Measurements from ENCODE around the gene TMEM31. TPM values are rescaled to one million over a fixed set of nuclear protein-coding genes. Genes with fewer than 3 reads are reported as not detected.
A peak's percentile ranks its signal among the peaks of the same experiment; 100 is the strongest.

TMEM31 gene
- total and polyA plus RNA-seq, 9 donors, result 0.35 to 1.1 (median 0.68) TPM; not detected in 1

DNA sequence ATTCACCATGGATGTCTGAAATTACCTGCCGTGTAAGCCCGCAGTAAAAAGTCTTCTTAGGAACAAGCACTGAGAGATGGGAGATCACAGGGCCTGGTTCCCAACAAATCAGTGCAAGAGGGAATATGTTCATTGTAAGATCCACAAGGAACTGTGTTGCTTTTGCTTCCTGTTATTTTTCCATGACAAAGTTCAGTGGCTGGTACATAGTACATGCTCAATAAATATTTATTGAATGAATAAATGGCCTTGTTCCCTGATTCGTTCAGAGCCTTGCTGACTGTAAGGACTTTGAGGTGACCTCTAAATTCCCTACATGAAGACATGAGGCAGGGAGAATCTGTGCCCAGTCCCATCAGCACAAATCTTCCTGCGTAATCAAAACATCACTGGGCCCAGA is 7.4 kb downstream of the TMEM31 start:
- Histone ChIP-seq H3K27ac (no peak overlapping the region), H3K4me3 (no peak overlapping the region), H3K4me1 (ENCODE audit: insufficient read depth) (no peaks in the 10 kb centered on the region), H3K9me3 (no peaks in the 10 kb centered on the region), H3K27me3 (no peaks in the 10 kb centered on the region), H3K36me3 (no peaks in the 10 kb centered on the region)
- WGBS, 3 donors, result 86 to 88% (median 88%) methylated on average over 4 of the region's 4 CpGs
- intact Hi-C loops (cut with DNase I), result loop anchor here in 1 of 4 donors (10.0 kb wide), 1 partner anchor 97 kb away; no protein-coding TSS in a partner anchor
- no peak for DNase-seq
- TF ChIP-seq POLR2A (IDR thresholded peaks at IDR 0.05) (no peak), EP300 (IDR thresholded peaks at IDR 0.05) (no peak)
- TF ChIP-seq, protein P1, sequence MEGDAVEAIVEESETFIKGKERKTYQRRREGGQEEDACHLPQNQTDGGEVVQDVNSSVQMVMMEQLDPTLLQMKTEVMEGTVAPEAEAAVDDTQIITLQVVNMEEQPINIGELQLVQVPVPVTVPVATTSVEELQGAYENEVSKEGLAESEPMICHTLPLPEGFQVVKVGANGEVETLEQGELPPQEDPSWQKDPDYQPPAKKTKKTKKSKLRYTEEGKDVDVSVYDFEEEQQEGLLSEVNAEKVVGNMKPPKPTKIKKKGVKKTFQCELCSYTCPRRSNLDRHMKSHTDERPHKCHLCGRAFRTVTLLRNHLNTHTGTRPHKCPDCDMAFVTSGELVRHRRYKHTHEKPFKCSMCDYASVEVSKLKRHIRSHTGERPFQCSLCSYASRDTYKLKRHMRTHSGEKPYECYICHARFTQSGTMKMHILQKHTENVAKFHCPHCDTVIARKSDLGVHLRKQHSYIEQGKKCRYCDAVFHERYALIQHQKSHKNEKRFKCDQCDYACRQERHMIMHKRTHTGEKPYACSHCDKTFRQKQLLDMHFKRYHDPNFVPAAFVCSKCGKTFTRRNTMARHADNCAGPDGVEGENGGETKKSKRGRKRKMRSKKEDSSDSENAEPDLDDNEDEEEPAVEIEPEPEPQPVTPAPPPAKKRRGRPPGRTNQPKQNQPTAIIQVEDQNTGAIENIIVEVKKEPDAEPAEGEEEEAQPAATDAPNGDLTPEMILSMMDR (IDR thresholded peaks at IDR 0.05), result no peak

DNA sequence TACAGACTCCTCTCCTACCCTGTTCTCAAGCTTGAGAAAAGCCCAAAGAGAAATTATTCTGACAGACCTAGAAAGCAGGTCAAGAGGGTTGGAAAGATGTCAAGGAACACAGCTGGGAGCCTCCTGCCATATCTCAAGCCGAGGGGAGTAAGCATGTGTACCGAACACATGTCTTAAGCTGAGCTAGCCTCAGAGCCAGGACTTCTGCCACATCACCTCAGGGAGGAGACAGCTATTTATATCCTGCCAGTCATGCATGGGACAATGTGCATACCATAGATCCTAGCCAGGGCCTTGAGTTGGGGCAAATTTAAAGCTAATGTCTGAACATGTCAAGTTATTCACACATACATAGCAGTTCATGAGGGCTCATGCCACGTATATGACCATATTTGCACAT is 11.8 kb downstream of the TMEM31 start:
- H3K36me3 ChIP-seq, result no peaks in the 10 kb centered on the region
- TF ChIP-seq EP300 (IDR thresholded peaks at IDR 0.05) (no peak), POLR2A (IDR thresholded peaks at IDR 0.05) (no peak)
- TF ChIP-seq, protein P1 (IDR thresholded peaks at IDR 0.05), result no peak
- H3K9me3 ChIP-seq, result no peaks in the 10 kb centered on the region
- DNase-seq, result peak in 2 of 5 donors; percentile 28 to 46
- no peaks in the 10 kb centered on the region for H3K4me1 ChIP-seq (ENCODE audit: insufficient read depth)
- H3K4me3 ChIP-seq, result no peak overlapping the region
- WGBS, 3 donors, result 28 to 35% (median 31%) methylated on average over 3 of the region's 3 CpGs
- H3K27me3 ChIP-seq, result no peaks in the 10 kb centered on the region
- H3K27ac ChIP-seq, result no peak overlapping the region
- intact Hi-C loops (cut with DNase I), result no loop called here

DNA sequence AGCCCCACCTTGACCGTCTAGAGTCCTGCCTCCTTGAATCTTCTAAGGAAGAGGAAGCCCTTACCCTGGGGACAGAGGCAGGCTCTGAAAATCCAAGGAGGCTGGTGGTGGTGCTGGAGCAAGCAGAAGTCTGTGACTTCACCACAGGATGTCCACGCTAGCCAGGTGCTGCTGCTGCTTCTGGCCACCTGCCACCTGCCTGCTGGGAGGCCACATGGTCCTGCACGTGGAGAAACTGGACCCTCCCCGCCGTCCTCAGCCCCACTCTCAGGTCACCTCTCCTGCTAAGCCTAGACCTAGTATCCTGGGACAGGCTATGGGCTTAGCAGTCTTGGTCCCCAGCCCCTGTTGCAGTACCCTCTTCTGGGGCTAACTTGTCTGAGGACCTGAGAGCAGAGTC is 15.8 kb downstream of the TMEM31 start:
- no peak for DNase-seq
- TF ChIP-seq POLR2A (IDR thresholded peaks at IDR 0.05) (no peak), EP300 (IDR thresholded peaks at IDR 0.05) (no peak)
- TF ChIP-seq, protein P1 (IDR thresholded peaks at IDR 0.05), result no peak
- no peaks in the 10 kb centered on the region for H3K27me3 ChIP-seq
- H3K9me3 ChIP-seq, result no peaks in the 10 kb centered on the region
- intact Hi-C loops (cut with DNase I), result no loop called here
- no peak overlapping the region for H3K27ac ChIP-seq
- no peaks in the 10 kb centered on the region for H3K4me1 ChIP-seq (ENCODE audit: insufficient read depth)
- no peak overlapping the region for H3K4me3 ChIP-seq
- whole genome bisulfite sequencing, 3 donors, result 53 to 82% (median 57%) methylated on average over 2 to 5 of the region's 5 CpGs
- H3K36me3 ChIP-seq, result no peaks in the 10 kb centered on the region

DNA sequence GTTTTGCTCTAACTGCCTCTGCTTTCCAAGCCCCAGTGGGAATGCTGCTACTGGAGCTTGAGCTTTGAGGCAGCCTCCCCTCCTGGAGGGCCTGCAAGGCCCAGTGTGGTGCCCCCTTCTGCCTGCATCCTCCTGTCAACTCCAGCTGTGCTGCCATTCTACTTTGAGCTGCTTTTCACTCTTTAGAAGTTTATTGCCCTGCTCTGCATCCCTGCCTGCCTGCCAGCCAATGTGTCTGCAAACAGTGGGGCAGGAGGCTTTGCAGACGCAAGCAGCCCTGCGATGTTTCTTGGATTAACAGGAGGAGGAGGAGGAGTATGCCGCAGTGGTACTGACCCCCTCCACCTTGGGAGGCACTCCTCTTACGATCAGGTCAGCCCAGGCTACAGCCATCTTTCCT is 16.4 kb downstream of the TMEM31 start:
- DNase-seq, result no peak
- 52 to 61% (median 55%) methylated on average over 4 of the region's 4 CpGs for WGBS, 3 donors
- H3K4me3 ChIP-seq, result no peak overlapping the region
- H3K27me3 ChIP-seq, result no peaks in the 10 kb centered on the region
- no peak overlapping the region for H3K27ac ChIP-seq
- no peaks in the 10 kb centered on the region for H3K9me3 ChIP-seq
- no peaks in the 10 kb centered on the region for H3K36me3 ChIP-seq
- H3K4me1 ChIP-seq (ENCODE audit: insufficient read depth), result no peaks in the 10 kb centered on the region
- intact Hi-C loops (cut with DNase I), result no loop called here
- TF ChIP-seq, protein P1 (IDR thresholded peaks at IDR 0.05), result no peak
- TF ChIP-seq POLR2A (IDR thresholded peaks at IDR 0.05) (no peak), EP300 (IDR thresholded peaks at IDR 0.05) (no peak)

All from ovary (tissue), 9 donors.